SK-N-SH (cell line): ENCODE data around the gene MAPK10. TPM values are rescaled to one million over a fixed set of nuclear protein-coding genes. Genes with fewer than 3 reads are reported as not detected.

Experiments used
- CTCF ChIA-PET: fragments of 300-600, 350-600 bp; formaldehyde crosslinking; extraction: SDS; loops from one replicate; lab custom pipeline; 2021; lab: Yijun Ruan, JAX
- POLR2A ChIA-PET: fragments of 350-600 bp; sonication (Branson Sonifier 250); formaldehyde crosslinking; extraction: SDS; loops from one replicate; lab custom pipeline; 2020; ENCODE audit warnings: antibody characterized with exemption, inconsistent platforms; lab: Yijun Ruan, JAX
- DNase-seq: peaks from one replicate; pipeline ENCODE4 v3.0.0; 2012
- H2AFZ ChIP-seq: fragments of 200-600 bp; sonication (generic); 2 replicates; pipeline ENCODE4 v1.8.1; 2016; ENCODE audit warnings: antibody characterized with exemption, mild to moderate bottlenecking, low read depth
- H3F3A ChIP-seq: fragments of 200-600 bp; sonication (generic); replicated peaks from 2 replicates; pipeline ENCODE3; 2016; ENCODE audit warnings: antibody characterized with exemption, mild to moderate bottlenecking; ENCODE audit not compliant: insufficient read depth
- H3K27ac ChIP-seq, 2 experiments: fragments of 200-500 bp in 1 of 2; fragments of 200-600 bp in 1 of 2; sonication (Bioruptor generic) in 1 of 2; sonication (generic), shearing (Covaris generic) in 1 of 2; 2 replicates each; pipeline versions ENCODE4 v1.5.1 to v1.6.1; 2014 to 2016; ENCODE audit warnings: low read depth in 2 of 2, inconsistent platforms in 1 of 2, low read length in 1 of 2, mild to moderate bottlenecking in 1 of 2, mixed read lengths in 1 of 2
- H3K27me3 ChIP-seq: fragments of 200-600 bp; sonication (generic), shearing (Covaris generic); 2 replicates; pipeline ENCODE4 v1.6.1; 2016; ENCODE audit warnings: mixed run types; ENCODE audit not compliant: insufficient read depth
- H3K36me3 ChIP-seq, 2 experiments: fragments of 200-500 bp in 1 of 2; fragments of 200-600 bp in 1 of 2; sonication (Bioruptor generic) in 1 of 2; sonication (generic) in 1 of 2; replicated peaks in 1 of 2; 2 replicates each; pipeline versions ENCODE3 to v1.5.1; 2014 to 2016; ENCODE audit warnings: low read length in 1 of 2, mild to moderate bottlenecking in 1 of 2; ENCODE audit not compliant: insufficient read depth in 2 of 2, control insufficient read depth in 1 of 2
- H3K4me1 ChIP-seq, 2 experiments: fragments of 200-500 bp in 1 of 2; fragments of 200-600 bp in 1 of 2; sonication (Bioruptor generic) in 1 of 2; sonication (generic), shearing (Covaris generic) in 1 of 2; 2 replicates each; pipeline versions ENCODE4 v1.5.1 to v1.6.1; 2014 to 2016; ENCODE audit warnings: low read depth in 1 of 2, low read length in 1 of 2, mixed run types in 1 of 2; ENCODE audit not compliant: insufficient read depth in 2 of 2, control insufficient read depth in 1 of 2
- H3K4me2 ChIP-seq: fragments of 200-600 bp; sonication (generic), shearing (Covaris generic); 2 replicates; pipeline ENCODE4 v1.6.1; 2017; ENCODE audit warnings: mixed run types
- H3K4me3 ChIP-seq, 2 experiments: fragments of 200-500 bp in 1 of 2; fragments of 200-600 bp in 1 of 2; sonication (Bioruptor generic) in 1 of 2; sonication (generic), shearing (Covaris generic) in 1 of 2; 2 replicates each; pipeline versions ENCODE4 v1.5.1 to v1.8.1; 2014 to 2016; ENCODE audit warnings: low read depth in 2 of 2, inconsistent platforms in 1 of 2, low read length in 1 of 2, mild to moderate bottlenecking in 1 of 2, mixed read lengths in 1 of 2, moderate library complexity in 1 of 2
- H3K79me2 ChIP-seq: fragments of 200-600 bp; sonication (generic); 2 replicates; pipeline ENCODE4 v1.8.1; 2017; ENCODE audit warnings: mild to moderate bottlenecking; ENCODE audit not compliant: insufficient read depth
- H3K9ac ChIP-seq: fragments of 200-600 bp; sonication (generic); 2 replicates; pipeline ENCODE4 v1.6.1; 2017; ENCODE audit warnings: mixed run types
- H3K9me2 ChIP-seq: fragments of 200-600 bp; sonication (generic); 2 replicates; pipeline ENCODE4 v1.6.1; 2017; ENCODE audit warnings: mixed run types
- H3K9me3 ChIP-seq: fragments of 200-600 bp; sonication (generic); 2 replicates; pipeline ENCODE4 v1.6.1; 2017; ENCODE audit warnings: mixed run types, mild to moderate bottlenecking, moderate library complexity
- H4K20me1 ChIP-seq: fragments of 200-600 bp; sonication (generic); 2 replicates; pipeline ENCODE4 v1.6.1; 2017; ENCODE audit warnings: mild to moderate bottlenecking, mixed run types; ENCODE audit not compliant: insufficient read depth
- ELF1 ChIP-seq: IDR thresholded peaks from 2 replicates; pipeline ENCODE4 v1.4.0; 2012
- EP300 ChIP-seq, 2 experiments: IDR thresholded peaks; 2 replicates each; pipeline versions ENCODE4 v1.4.0 to v1.6.1; 2012; ENCODE audit warnings: borderline replicate concordance in 1 of 2, low read depth in 1 of 2, low read length in 1 of 2
- FOSL2 ChIP-seq: IDR thresholded peaks from 2 replicates; pipeline ENCODE4 v1.4.0; 2012; ENCODE audit warnings: low read depth, mild to moderate bottlenecking, moderate library complexity, borderline replicate concordance
- FOXM1 ChIP-seq: IDR thresholded peaks from 2 replicates; pipeline ENCODE4 v1.4.0; 2012; ENCODE audit warnings: low read depth, mild to moderate bottlenecking
- GABPA ChIP-seq: IDR thresholded peaks from 2 replicates; pipeline ENCODE4 v1.4.0; 2012; ENCODE audit warnings: low read depth, mild to moderate bottlenecking
- GATA2 ChIP-seq: sonication (generic); formaldehyde crosslinking; IDR thresholded peaks from 2 replicates; pipeline ENCODE4 v1.5.0; 2020; ENCODE audit warnings: mild to moderate bottlenecking, missing genetic modification reagents
- IRF3 ChIP-seq: fragments of 150-350 bp; IDR thresholded peaks from 2 replicates; pipeline ENCODE4 v1.6.1; 2016; ENCODE audit warnings: mild to moderate bottlenecking, low read depth, low read length
- MEF2A ChIP-seq: IDR thresholded peaks from 2 replicates; pipeline ENCODE4 v1.4.0; 2012; ENCODE audit warnings: low read depth, borderline replicate concordance
- MXI1 ChIP-seq: IDR thresholded peaks from 2 replicates; pipeline ENCODE4 v1.6.1; 2012; ENCODE audit warnings: mild to moderate bottlenecking, low read depth, low read length, improper control_type of control experiment
- NFIC ChIP-seq: IDR thresholded peaks from 2 replicates; pipeline ENCODE4 v1.4.0; 2012; ENCODE audit warnings: borderline replicate concordance
- PBX3 ChIP-seq: IDR thresholded peaks from 2 replicates; pipeline ENCODE4; 2012
- POLR2AphosphoS5 ChIP-seq: IDR thresholded peaks from 2 replicates; pipeline ENCODE4 v1.6.1; 2012; ENCODE audit warnings: low read depth, low read length
- RCOR1 ChIP-seq: fragments of 150-350 bp; IDR thresholded peaks from 2 replicates; pipeline ENCODE4 v1.6.1; 2017; ENCODE audit warnings: antibody characterized with exemption, low read length
- REST ChIP-seq: IDR thresholded peaks from 2 replicates; pipeline ENCODE4 v1.6.1; 2012; ENCODE audit warnings: mild to moderate bottlenecking, low read depth, low read length, moderate library complexity
- SIN3A ChIP-seq: IDR thresholded peaks from 2 replicates; pipeline ENCODE4 v1.6.1; 2012; ENCODE audit warnings: low read depth, mild to moderate bottlenecking, low read length, moderate library complexity, borderline replicate concordance
- SMC3 ChIP-seq: IDR thresholded peaks from 2 replicates; pipeline ENCODE4 v1.6.1; 2012; ENCODE audit warnings: low read depth, low read length, improper control_type of control experiment
- TCF12 ChIP-seq: IDR thresholded peaks from 2 replicates; pipeline ENCODE4 v1.4.0; 2012
- TEAD4 ChIP-seq: IDR thresholded peaks from 2 replicates; pipeline ENCODE4 v1.4.0; 2012; ENCODE audit warnings: mild to moderate bottlenecking, borderline replicate concordance; ENCODE audit not compliant: insufficient read depth
- YY1 ChIP-seq: IDR thresholded peaks from 2 replicates; pipeline ENCODE4 v1.4.0; 2012; ENCODE audit warnings: low read depth, mild to moderate bottlenecking
- WGBS: methylation state at CpG from one replicate; pipeline ENCODE4 v1.1.6; 2017; ENCODE audit warnings: low lambda C conversion rate; 5-methylcytosine and 5-hydroxymethylcytosine counted together
- polyA plus RNA-seq, 3 experiments: library from polyadenylated mRNA; depleted of rRNA; stranded (reverse); fragments of >200 nt; gene quantifications; 2 replicates each; pipeline ENCODE4 v1.2.3, GENCODE V29; 2012
- TF ChIP-seq, protein P1 (sequence below): IDR thresholded peaks from 2 replicates; pipeline ENCODE4 v1.4.0; 2012; ENCODE audit warnings: low read depth, borderline replicate concordance
- TF ChIP-seq, protein P2 (sequence below): fragments of 150-350 bp; IDR thresholded peaks from 2 replicates; pipeline ENCODE4 v1.6.1; 2017; ENCODE audit warnings: antibody characterized with exemption, low read length, low read depth, borderline replicate concordance

The MAPK10 gene
- polyA plus RNA-seq, 1 of the 3 experiments (the other 2 are of a cell fraction) = 8.1 TPM

- DNase-seq = no peak
- H3K9me3 ChIP-seq = no peaks in the 10 kb centered on the region
- TF ChIP-seq TEAD4 (no peak), FOXM1 (no peak), EP300 (IDR thresholded peaks at IDR 0.05; ENCODE audit: borderline replicate concordance in 1 of 2, low read depth in 1 of 2, low read length in 1 of 2) (no peak), RCOR1 (no peak), MXI1 (no peak), YY1 (no peak), SIN3A (no peak), PBX3 (no peak), MEF2A (no peak), NFIC (no peak), IRF3 (no peak), GABPA (no peak), TCF12 (no peak)
- TF ChIP-seq, protein P1, sequence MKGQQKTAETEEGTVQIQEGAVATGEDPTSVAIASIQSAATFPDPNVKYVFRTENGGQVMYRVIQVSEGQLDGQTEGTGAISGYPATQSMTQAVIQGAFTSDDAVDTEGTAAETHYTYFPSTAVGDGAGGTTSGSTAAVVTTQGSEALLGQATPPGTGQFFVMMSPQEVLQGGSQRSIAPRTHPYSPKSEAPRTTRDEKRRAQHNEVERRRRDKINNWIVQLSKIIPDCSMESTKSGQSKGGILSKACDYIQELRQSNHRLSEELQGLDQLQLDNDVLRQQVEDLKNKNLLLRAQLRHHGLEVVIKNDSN = no peak
- H3K9ac ChIP-seq = no peak overlapping the region
- H3K4me3 ChIP-seq = no peak overlapping the region
- no peaks in the 10 kb centered on the region for H3F3A ChIP-seq
- no peak overlapping the region for H2AFZ ChIP-seq
- 47% methylated on average over 2 of the region's 2 CpGs for WGBS
- H4K20me1 ChIP-seq = no peaks in the 10 kb centered on the region
- peaks cover 0 to 3% of the 10 kb centered on the region in 2 experiments for H3K36me3 ChIP-seq
- no peaks in the 10 kb centered on the region for H3K79me2 ChIP-seq
- POLR2A ChIA-PET = no interaction called here
- H3K4me2 ChIP-seq = no peak overlapping the region
- no peaks in the 10 kb centered on the region; a peak in 1 of 4 replicates for H3K4me1 ChIP-seq
- no peaks in the 10 kb centered on the region for H3K9me2 ChIP-seq
- CTCF ChIA-PET = interaction anchor here (1.7 to 2.6 kb wide), 3 partner anchors 21 to 197 kb away, joined by 4 to 9 read pairs (median 6); no protein-coding TSS in a partner anchor
- H3K27me3 ChIP-seq = no peaks in the 10 kb centered on the region
- H3K27ac ChIP-seq = no peak overlapping the region
Measured at GRCh38 chr4:85993641-85994040, 366.2 kb downstream of the MAPK10 start.

- no peak overlapping the region for H3K4me3 ChIP-seq
- H3K27ac ChIP-seq = no peak overlapping the region
- no peaks in the 10 kb centered on the region for H3F3A ChIP-seq
- no peaks in the 10 kb centered on the region for H3K79me2 ChIP-seq
- no peak for DNase-seq
- H4K20me1 ChIP-seq = no peaks in the 10 kb centered on the region
- H3K27me3 ChIP-seq = no peaks in the 10 kb centered on the region
- H3K36me3 ChIP-seq = peaks cover 0 to 3% of the 10 kb centered on the region in 2 experiments
- H3K9ac ChIP-seq = no peak overlapping the region
- no peak overlapping the region for H3K4me2 ChIP-seq
- no peaks in the 10 kb centered on the region for H3K9me2 ChIP-seq
- H3K9me3 ChIP-seq = no peaks in the 10 kb centered on the region; the same call in 1 of the 2 replicates
- no peak overlapping the region for H2AFZ ChIP-seq
- POLR2A ChIA-PET = no interaction called here
- no peaks in the 10 kb centered on the region for H3K4me1 ChIP-seq
- WGBS = 81% methylated on average over 1 of the region's 1 CpG
- CTCF ChIA-PET = interaction anchor here (1.9 to 3.2 kb wide), 2 partner anchors 17 to 190 kb away, joined by 9 to 14 read pairs; no protein-coding TSS in a partner anchor
- TF ChIP-seq ELF1 (no peak), FOSL2 (no peak), REST (no peak), RCOR1 (no peak), SMC3 (no peak), YY1 (no peak), GATA2 (CRISPR knock-in tag) (no peak), MEF2A (no peak), POLR2AphosphoS5 (no peak)
- TF ChIP-seq, protein P1 = no peak
- TF ChIP-seq, protein P2, sequence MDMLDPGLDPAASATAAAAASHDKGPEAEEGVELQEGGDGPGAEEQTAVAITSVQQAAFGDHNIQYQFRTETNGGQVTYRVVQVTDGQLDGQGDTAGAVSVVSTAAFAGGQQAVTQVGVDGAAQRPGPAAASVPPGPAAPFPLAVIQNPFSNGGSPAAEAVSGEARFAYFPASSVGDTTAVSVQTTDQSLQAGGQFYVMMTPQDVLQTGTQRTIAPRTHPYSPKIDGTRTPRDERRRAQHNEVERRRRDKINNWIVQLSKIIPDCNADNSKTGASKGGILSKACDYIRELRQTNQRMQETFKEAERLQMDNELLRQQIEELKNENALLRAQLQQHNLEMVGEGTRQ = no peak
Measured at GRCh38 chr4:85986266-85986665, 373.6 kb downstream of the MAPK10 start.
